Right lobe of liver (tissue), 4 donors: ENCODE measurements around the gene TMEM174.

Experiments
- POLR2A ChIP-seq: fragments of 450-650 bp; IDR thresholded peaks from one replicate; pipeline ENCODE4 v1.6.1; 2017; ENCODE audit warnings: antibody characterized with exemption, mild to moderate bottlenecking
- TF ChIP-seq, protein P1 (sequence below), 4 donors: fragments of 200-600 bp in 3 of 4; fragments of 450-650 bp in 1 of 4; IDR thresholded peaks; one replicate each; pipeline versions ENCODE4 v1.5.1 to v1.8.0; 2016 to 2022; ENCODE audit warnings: antibody characterized with exemption in 4 of 4, mild to moderate bottlenecking in 2 of 4
- donor health status: DM: no; HTN: no; CAD: no.
- donor health status: DM: no; HTN: no; CAD: no.
- donor health status: DM: no; HTN: yes; CAD: no.

DNA sequence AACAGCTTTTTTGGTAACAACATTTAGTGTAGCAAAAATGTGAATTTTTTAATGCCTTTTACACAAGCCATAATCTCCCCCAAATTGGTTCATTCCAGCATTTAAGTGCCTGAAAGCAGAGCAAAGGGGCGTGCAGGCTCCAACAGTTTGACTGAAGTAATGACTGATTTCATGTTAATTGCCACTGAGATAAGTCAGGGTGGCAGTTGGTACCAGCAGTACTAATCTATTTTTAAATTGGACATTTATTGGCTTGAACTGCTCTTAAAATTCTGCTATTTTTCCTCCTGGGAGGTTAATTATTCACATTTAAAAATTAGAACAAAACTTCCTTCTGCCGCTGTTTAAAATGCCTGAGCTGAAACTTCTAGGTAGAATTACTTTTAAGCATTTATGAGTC lies 40.2 kb upstream of the TMEM174 start:
- TF ChIP-seq, protein P1, sequence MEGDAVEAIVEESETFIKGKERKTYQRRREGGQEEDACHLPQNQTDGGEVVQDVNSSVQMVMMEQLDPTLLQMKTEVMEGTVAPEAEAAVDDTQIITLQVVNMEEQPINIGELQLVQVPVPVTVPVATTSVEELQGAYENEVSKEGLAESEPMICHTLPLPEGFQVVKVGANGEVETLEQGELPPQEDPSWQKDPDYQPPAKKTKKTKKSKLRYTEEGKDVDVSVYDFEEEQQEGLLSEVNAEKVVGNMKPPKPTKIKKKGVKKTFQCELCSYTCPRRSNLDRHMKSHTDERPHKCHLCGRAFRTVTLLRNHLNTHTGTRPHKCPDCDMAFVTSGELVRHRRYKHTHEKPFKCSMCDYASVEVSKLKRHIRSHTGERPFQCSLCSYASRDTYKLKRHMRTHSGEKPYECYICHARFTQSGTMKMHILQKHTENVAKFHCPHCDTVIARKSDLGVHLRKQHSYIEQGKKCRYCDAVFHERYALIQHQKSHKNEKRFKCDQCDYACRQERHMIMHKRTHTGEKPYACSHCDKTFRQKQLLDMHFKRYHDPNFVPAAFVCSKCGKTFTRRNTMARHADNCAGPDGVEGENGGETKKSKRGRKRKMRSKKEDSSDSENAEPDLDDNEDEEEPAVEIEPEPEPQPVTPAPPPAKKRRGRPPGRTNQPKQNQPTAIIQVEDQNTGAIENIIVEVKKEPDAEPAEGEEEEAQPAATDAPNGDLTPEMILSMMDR (IDR thresholded peaks at IDR 0.05) = no peak
- TF ChIP-seq POLR2A = no peak
